Chondrocyte (in vitro differentiated cells): ENCODE measurements around the gene RREB1. TPM values are rescaled to one million over a fixed set of nuclear protein-coding genes. Genes with fewer than 3 reads are reported as not detected.
A peak's percentile ranks its signal among the peaks of the same experiment; 100 is the strongest.

Source experiments
- DNase-seq: peaks from one replicate; pipeline ENCODE4 v3.0.0; 2021; ENCODE audit warnings: mixed read lengths, low spot score
- H3K27ac Mint-ChIP-seq: one replicate; pipeline ENCODE4 v1.8.0; 2021; ENCODE audit warnings: mild to moderate bottlenecking, moderate library complexity, mixed read lengths; ENCODE audit not compliant: unreplicated experiment
- H3K27me3 Mint-ChIP-seq: 2 replicates; pipeline ENCODE4 v1.8.0; 2021; ENCODE audit warnings: low read depth, mixed read lengths
- H3K36me3 Mint-ChIP-seq: 2 replicates; pipeline ENCODE4 v1.8.0; 2021; ENCODE audit warnings: low read depth, mixed read lengths
- H3K4me1 Mint-ChIP-seq: 2 replicates; pipeline ENCODE4 v1.8.0; 2021; ENCODE audit warnings: low read depth, mild to moderate bottlenecking, mixed read lengths
- H3K4me3 Mint-ChIP-seq: one replicate; pipeline ENCODE4 v1.8.0; 2021; ENCODE audit warnings: mild to moderate bottlenecking, moderate library complexity, mixed read lengths; ENCODE audit not compliant: unreplicated experiment
- H3K9me3 Mint-ChIP-seq: 2 replicates; pipeline ENCODE4 v1.8.0; 2021; ENCODE audit warnings: low read depth, mixed read lengths
- CTCF ChIP-seq: fragments of 200-600 bp; sonication (generic); IDR thresholded peaks from 2 replicates; pipeline ENCODE4 v1.5.0; 2021; ENCODE audit warnings: antibody characterized with exemption, mild to moderate bottlenecking, moderate library complexity
- total RNA-seq: library from RNA; stranded (reverse); gene quantifications from 3 replicates; pipeline ENCODE4 v1.2.1, GENCODE V29; 2021

RREB1 gene
- total RNA-seq, 1 donor from 2014 or later: 28.4 TPM

GRCh38 chr6:7292596-7293255, 185.0 kb downstream of the RREB1 start:
- H3K36me3 Mint-ChIP-seq: peaks cover 39% of the 10 kb centered on the region
- no peak overlapping the region for H3K27ac Mint-ChIP-seq
- H3K4me1 Mint-ChIP-seq: no peaks in the 10 kb centered on the region
- no peak for DNase-seq
- no peak for TF ChIP-seq CTCF
- no peaks in the 10 kb centered on the region for H3K9me3 Mint-ChIP-seq
- H3K4me3 Mint-ChIP-seq: no peak overlapping the region
- H3K27me3 Mint-ChIP-seq: no peaks in the 10 kb centered on the region

GRCh38 chr6:7295916-7296315, 188.2 kb downstream of the RREB1 start:
- H3K4me1 Mint-ChIP-seq: no peaks in the 10 kb centered on the region
- H3K27me3 Mint-ChIP-seq: no peaks in the 10 kb centered on the region
- no peak for DNase-seq
- H3K36me3 Mint-ChIP-seq: peaks cover 39% of the 10 kb centered on the region
- no peak overlapping the region for H3K4me3 Mint-ChIP-seq
- peak overlapping the region; percentile 45 for H3K27ac Mint-ChIP-seq
- TF ChIP-seq CTCF: no peak
- no peaks in the 10 kb centered on the region for H3K9me3 Mint-ChIP-seq

GRCh38 chr6:7296602-7297001, 188.8 kb downstream of the RREB1 start:
- TF ChIP-seq CTCF: no peak
- H3K4me3 Mint-ChIP-seq: no peak overlapping the region
- H3K36me3 Mint-ChIP-seq: peaks cover 45% of the 10 kb centered on the region
- DNase-seq: no peak
- H3K9me3 Mint-ChIP-seq: no peaks in the 10 kb centered on the region
- no peaks in the 10 kb centered on the region for H3K4me1 Mint-ChIP-seq
- H3K27ac Mint-ChIP-seq: no peak overlapping the region
- H3K27me3 Mint-ChIP-seq: no peaks in the 10 kb centered on the region

- DNase-seq: no peak
- Mint-ChIP-seq H3K4me3 (no peak overlapping the region), H3K27ac (no peak overlapping the region), H3K36me3 (peaks cover 42% of the 10 kb centered on the region), H3K4me1 (no peaks in the 10 kb centered on the region), H3K9me3 (no peaks in the 10 kb centered on the region), H3K27me3 (no peaks in the 10 kb centered on the region)
- TF ChIP-seq CTCF: no peak
These were observed 190.4 kb downstream of the RREB1 start for GRCh38 chr6:7298113-7298512.

GRCh38 chr6:7300926-7301325, 193.2 kb downstream of the RREB1 start:
- Mint-ChIP-seq H3K4me3 (no peak overlapping the region), H3K27ac (no peak overlapping the region), H3K4me1 (peaks cover 10% of the 10 kb centered on the region), H3K27me3 (no peaks in the 10 kb centered on the region), H3K9me3 (no peaks in the 10 kb centered on the region), H3K36me3 (peaks cover 43% of the 10 kb centered on the region)
- TF ChIP-seq CTCF: no peak
- DNase-seq: no peak

Other genes with a start within 250 kb of the RREB1 start
- 236 to 416 TPM (median 247 TPM) in 3 replicates for gene SSR1, start 205.2 kb downstream of the RREB1 start, total RNA-seq